ENCODE results near the gene FRMD4A.

DNA sequence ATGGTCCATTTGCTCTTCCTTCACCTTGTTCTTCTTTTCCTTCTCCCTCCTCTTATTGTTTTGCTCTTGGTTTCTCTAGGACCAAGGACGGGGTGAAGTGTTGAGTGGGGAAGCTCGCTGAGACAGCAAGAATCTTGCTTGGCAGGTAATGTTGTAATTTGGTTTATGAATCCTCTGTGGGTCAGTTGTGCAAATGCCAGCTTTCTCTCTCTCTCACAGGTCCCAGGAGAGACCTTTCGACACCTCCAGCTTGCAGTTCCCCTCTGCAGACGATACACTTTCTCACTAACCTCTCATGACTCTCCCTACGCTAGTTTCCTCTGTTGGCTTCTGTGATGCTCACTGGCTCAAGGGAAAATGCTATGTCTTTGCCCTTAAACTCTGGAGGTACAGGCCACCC is 77.0 kb downstream of the FRMD4A start:
- TF ChIP-seq CTCF (IDR thresholded peaks at IDR 0.05), result no peak
- TF ChIP-seq ZFX (IDR thresholded peaks at IDR 0.05; ENCODE audit: borderline replicate concordance), result no peak
